ENCODE data around the gene FAIM.
A peak's percentile ranks its signal among the peaks of the same experiment; 100 is the strongest.
"Not testable (repeated sequence)": the region's sequence is repeated elsewhere in the genome, so short reads cannot be mapped to it uniquely, and the experiment has no call there.

Gene FAIM

GRCh38 chr3:138642226-138642926 lies 33.8 kb downstream of the FAIM start:
- H3K4me3 Mint-ChIP-seq = no peak overlapping the region
- peaks cover 26% of the 10 kb centered on the region for H3K9me3 Mint-ChIP-seq
- no peak overlapping the region for H3K27ac Mint-ChIP-seq
- H3K4me1 Mint-ChIP-seq = no peaks in the 10 kb centered on the region
- peaks cover 15% of the 10 kb centered on the region for H3K36me3 Mint-ChIP-seq
- H3K27me3 Mint-ChIP-seq = no peaks in the 10 kb centered on the region

GRCh38 chr3:138642927-138643253 lies 34.3 kb downstream of the FAIM start:
- no peak overlapping the region for H3K27ac Mint-ChIP-seq
- H3K4me1 Mint-ChIP-seq = no peaks in the 10 kb centered on the region
- peaks cover 25% of the 10 kb centered on the region for H3K9me3 Mint-ChIP-seq
- H3K27me3 Mint-ChIP-seq = no peaks in the 10 kb centered on the region
- no peak overlapping the region for H3K4me3 Mint-ChIP-seq
- H3K36me3 Mint-ChIP-seq = peaks cover 15% of the 10 kb centered on the region

GRCh38 chr3:138646008-138646407 lies 37.4 kb downstream of the FAIM start:
- Mint-ChIP-seq H3K36me3 (peaks cover 19% of the 10 kb centered on the region), H3K27ac (peak overlapping the region; percentile 35), H3K27me3 (no peaks in the 10 kb centered on the region), H3K4me1 (no peaks in the 10 kb centered on the region), H3K4me3 (no peak overlapping the region), H3K9me3 (peaks cover 26% of the 10 kb centered on the region)

GRCh38 chr3:138646513-138646912 lies 37.9 kb downstream of the FAIM start:
- H3K27me3 Mint-ChIP-seq = no peaks in the 10 kb centered on the region
- peaks cover 26% of the 10 kb centered on the region for H3K9me3 Mint-ChIP-seq
- H3K4me1 Mint-ChIP-seq = no peaks in the 10 kb centered on the region
- no peak overlapping the region for H3K27ac Mint-ChIP-seq
- H3K36me3 Mint-ChIP-seq = peaks cover 24% of the 10 kb centered on the region
- no peak overlapping the region for H3K4me3 Mint-ChIP-seq

GRCh38 chr3:138649134-138649533 lies 40.6 kb downstream of the FAIM start:
- Mint-ChIP-seq H3K27me3 (no peaks in the 10 kb centered on the region), H3K27ac (no peak overlapping the region), H3K9me3 (peaks cover 17% of the 10 kb centered on the region)

GRCh38 chr3:138653567-138653966 lies 45.0 kb downstream of the FAIM start:
- H3K4me3 Mint-ChIP-seq = no peak overlapping the region
- H3K27me3 Mint-ChIP-seq = no peaks in the 10 kb centered on the region
- peaks cover 11% of the 10 kb centered on the region for H3K9me3 Mint-ChIP-seq
- H3K36me3 Mint-ChIP-seq = peaks cover 47% of the 10 kb centered on the region
- no peaks in the 10 kb centered on the region for H3K4me1 Mint-ChIP-seq
- no peak overlapping the region for H3K27ac Mint-ChIP-seq

More at GRCh38 chr3:138649134-138649533, 40.6 kb downstream of the FAIM start:
- H3K4me1 Mint-ChIP-seq = no peaks in the 10 kb centered on the region
- H3K36me3 Mint-ChIP-seq = peaks cover 30% of the 10 kb centered on the region
- H3K4me3 Mint-ChIP-seq = no peak overlapping the region

- Mint-ChIP-seq H3K4me1 (no peaks in the 10 kb centered on the region), H3K27ac (no peak overlapping the region), H3K36me3 (peaks cover 42% of the 10 kb centered on the region), H3K4me3 (no peak overlapping the region), H3K27me3 (no peaks in the 10 kb centered on the region), H3K9me3 (no peaks in the 10 kb centered on the region)
Measured at GRCh38 chr3:138657508-138657907, 48.9 kb downstream of the FAIM start.

- no peaks in the 10 kb centered on the region for H3K9me3 Mint-ChIP-seq
- H3K4me1 Mint-ChIP-seq = peaks cover 4% of the 10 kb centered on the region
- H3K27me3 Mint-ChIP-seq = no peaks in the 10 kb centered on the region
- H3K36me3 Mint-ChIP-seq = peaks cover 32% of the 10 kb centered on the region
- H3K27ac Mint-ChIP-seq = no peak overlapping the region
- H3K4me3 Mint-ChIP-seq = no peak overlapping the region
Measured at GRCh38 chr3:138668107-138668506, 59.5 kb downstream of the FAIM start.

- Mint-ChIP-seq H3K27ac (no peak overlapping the region), H3K36me3 (peaks cover 28% of the 10 kb centered on the region), H3K4me3 (no peak overlapping the region), H3K9me3 (peaks cover 6% of the 10 kb centered on the region), H3K4me1 (peaks cover 5% of the 10 kb centered on the region), H3K27me3 (no peaks in the 10 kb centered on the region)
Measured at GRCh38 chr3:138670407-138670806, 61.8 kb downstream of the FAIM start.

GRCh38 chr3:138673641-138674530 lies 65.3 kb downstream of the FAIM start:
- H3K36me3 Mint-ChIP-seq = peaks cover 35% of the 10 kb centered on the region
- H3K4me1 Mint-ChIP-seq = peaks cover 5% of the 10 kb centered on the region
- H3K4me3 Mint-ChIP-seq = no peak overlapping the region
- H3K27me3 Mint-ChIP-seq = no peaks in the 10 kb centered on the region
- H3K27ac Mint-ChIP-seq = no peak overlapping the region
- peaks cover 13% of the 10 kb centered on the region for H3K9me3 Mint-ChIP-seq

- Mint-ChIP-seq H3K36me3 (peaks cover 36% of the 10 kb centered on the region), H3K27ac (no peak overlapping the region)
Measured at GRCh38 chr3:138675393-138675792, 66.8 kb downstream of the FAIM start.

GRCh38 chr3:138678086-138678485 lies 69.5 kb downstream of the FAIM start:
- Mint-ChIP-seq H3K9me3 (peaks cover 13% of the 10 kb centered on the region), H3K27me3 (no peaks in the 10 kb centered on the region), H3K4me1 (peaks cover 1% of the 10 kb centered on the region), H3K36me3 (peaks cover 33% of the 10 kb centered on the region), H3K4me3 (no peak overlapping the region), H3K27ac (no peak overlapping the region)

More at GRCh38 chr3:138675393-138675792, 66.8 kb downstream of the FAIM start:
- Mint-ChIP-seq H3K4me1 (peaks cover 5% of the 10 kb centered on the region), H3K4me3 (no peak overlapping the region), H3K27me3 (no peaks in the 10 kb centered on the region), H3K9me3 (peaks cover 13% of the 10 kb centered on the region)

GRCh38 chr3:138678874-138679392 lies 70.4 kb downstream of the FAIM start:
- no peaks in the 10 kb centered on the region for H3K27me3 Mint-ChIP-seq
- H3K4me1 Mint-ChIP-seq = no peaks in the 10 kb centered on the region
- no peak overlapping the region for H3K27ac Mint-ChIP-seq

GRCh38 chr3:138680974-138681373 lies 72.4 kb downstream of the FAIM start:
- H3K4me1 Mint-ChIP-seq, H3K27me3 Mint-ChIP-seq, H3K27ac Mint-ChIP-seq, H3K9me3 Mint-ChIP-seq, H3K4me3 Mint-ChIP-seq: not testable (repeated sequence)
- H3K36me3 Mint-ChIP-seq = peaks cover 18% of the 10 kb centered on the region

More at GRCh38 chr3:138678874-138679392, 70.4 kb downstream of the FAIM start:
- Mint-ChIP-seq H3K9me3 (peaks cover 13% of the 10 kb centered on the region), H3K36me3 (peaks cover 30% of the 10 kb centered on the region), H3K4me3 (no peak overlapping the region)

- no peak overlapping the region for H3K4me3 Mint-ChIP-seq
- peaks cover 14% of the 10 kb centered on the region for H3K36me3 Mint-ChIP-seq
- no peaks in the 10 kb centered on the region for H3K27me3 Mint-ChIP-seq
- no peaks in the 10 kb centered on the region for H3K9me3 Mint-ChIP-seq
- no peak overlapping the region for H3K27ac Mint-ChIP-seq
- peaks cover 2% of the 10 kb centered on the region for H3K4me1 Mint-ChIP-seq
Measured at GRCh38 chr3:138681463-138682220, 73.1 kb downstream of the FAIM start.

Measured in activated naive CD4-positive, alpha-beta T cell treated with anti-CD3 and anti-CD28 coated beads, Interleukin-2, amount 50 U/mL, for 24 hours (primary cell).